OCI-LY1 (cell line): Measurements from ENCODE around the gene NUP98.

ENCODE experiments used
- H2AFZ ChIP-seq: fragments of 200-600 bp; sonication (generic), shearing (Covaris generic); 2 replicates; pipeline ENCODE4 v1.6.0; 2014; ENCODE audit warnings: antibody characterized with exemption, mild to moderate bottlenecking, low read length
- H3F3A ChIP-seq: fragments of 200-600 bp; sonication (generic), shearing (Covaris generic); 2 replicates; pipeline ENCODE4 v1.6.0; 2014; ENCODE audit warnings: mild to moderate bottlenecking, antibody characterized with exemption, low read length, moderate library complexity; ENCODE audit not compliant: insufficient read depth
- H3K27ac ChIP-seq: fragments of 200-600 bp; sonication (generic); 2 replicates; pipeline ENCODE4 v1.5.1; 2014; ENCODE audit warnings: low read length, mixed run types, mild to moderate bottlenecking, low read depth; ENCODE audit not compliant: poor library complexity, severe bottlenecking
- H3K27me3 ChIP-seq: fragments of 200-600 bp; sonication (generic); 2 replicates; pipeline ENCODE4 v1.6.0; 2014; ENCODE audit warnings: antibody characterized with exemption, mild to moderate bottlenecking, low read length, moderate library complexity; ENCODE audit not compliant: insufficient read depth
- H3K36me3 ChIP-seq: fragments of 200-600 bp; sonication (generic); 2 replicates; pipeline ENCODE4 v1.6.1; 2014; ENCODE audit warnings: mild to moderate bottlenecking, antibody characterized with exemption, low read length, moderate library complexity, mixed read lengths; ENCODE audit not compliant: insufficient read depth
- H3K4me1 ChIP-seq: fragments of 200-600 bp; sonication (generic); 2 replicates; pipeline ENCODE4 v1.5.1; 2014; ENCODE audit warnings: mild to moderate bottlenecking, low read length, moderate library complexity; ENCODE audit not compliant: insufficient read depth, severe bottlenecking
- H3K4me2 ChIP-seq: fragments of 200-600 bp; sonication (generic), shearing (Covaris generic); 2 replicates; pipeline ENCODE4 v1.6.1; 2014; ENCODE audit warnings: low read length
- H3K4me3 ChIP-seq: fragments of 200-600 bp; sonication (generic); 2 replicates; pipeline ENCODE4 v1.5.1; 2014; ENCODE audit warnings: low read length, low read depth, mild to moderate bottlenecking, mixed read lengths; ENCODE audit not compliant: poor library complexity, severe bottlenecking
- H3K79me2 ChIP-seq: fragments of 200-600 bp; shearing (Covaris generic); 2 replicates; pipeline ENCODE4 v1.6.1; 2016; ENCODE audit warnings: mixed run types, low read length, mixed read lengths; ENCODE audit not compliant: insufficient read depth
- H3K9ac ChIP-seq: fragments of 200-600 bp; sonication (generic), shearing (Covaris generic); 2 replicates; pipeline ENCODE4 v1.6.1; 2014; ENCODE audit warnings: mild to moderate bottlenecking, low read length, mixed read lengths
- H3K9me2 ChIP-seq: fragments of 200-600 bp; sonication (generic), shearing (Covaris generic); 2 replicates; pipeline ENCODE4 v1.6.1; 2014; ENCODE audit warnings: low read depth, mild to moderate bottlenecking, low read length, mixed read lengths
- H3K9me3 ChIP-seq: fragments of 200-600 bp; shearing (Covaris generic); 2 replicates; pipeline ENCODE4 v1.6.1; 2014; ENCODE audit warnings: low read length, mixed read lengths
- H4K20me1 ChIP-seq: fragments of 200-600 bp; sonication (generic), shearing (Covaris generic); 2 replicates; pipeline ENCODE4 v1.6.0; 2016; ENCODE audit warnings: mild to moderate bottlenecking, low read length; ENCODE audit not compliant: insufficient read depth
- EZH2 ChIP-seq: fragments of 200-600 bp; sonication (generic), shearing (Covaris generic); IDR thresholded peaks from 2 replicates; pipeline ENCODE4 v1.8.0; 2017; ENCODE audit warnings: borderline replicate concordance, mixed run types, mild to moderate bottlenecking, antibody characterized with exemption, low read length, moderate library complexity, mixed read lengths
- TF ChIP-seq, protein P1 (sequence below): fragments of 200-600 bp; sonication (generic), shearing (Covaris generic); IDR thresholded peaks from 2 replicates; pipeline ENCODE4 v1.5.1; 2017; ENCODE audit warnings: mild to moderate bottlenecking, antibody characterized with exemption, low read length, moderate library complexity, mixed read lengths

NUP98 gene

DNA sequence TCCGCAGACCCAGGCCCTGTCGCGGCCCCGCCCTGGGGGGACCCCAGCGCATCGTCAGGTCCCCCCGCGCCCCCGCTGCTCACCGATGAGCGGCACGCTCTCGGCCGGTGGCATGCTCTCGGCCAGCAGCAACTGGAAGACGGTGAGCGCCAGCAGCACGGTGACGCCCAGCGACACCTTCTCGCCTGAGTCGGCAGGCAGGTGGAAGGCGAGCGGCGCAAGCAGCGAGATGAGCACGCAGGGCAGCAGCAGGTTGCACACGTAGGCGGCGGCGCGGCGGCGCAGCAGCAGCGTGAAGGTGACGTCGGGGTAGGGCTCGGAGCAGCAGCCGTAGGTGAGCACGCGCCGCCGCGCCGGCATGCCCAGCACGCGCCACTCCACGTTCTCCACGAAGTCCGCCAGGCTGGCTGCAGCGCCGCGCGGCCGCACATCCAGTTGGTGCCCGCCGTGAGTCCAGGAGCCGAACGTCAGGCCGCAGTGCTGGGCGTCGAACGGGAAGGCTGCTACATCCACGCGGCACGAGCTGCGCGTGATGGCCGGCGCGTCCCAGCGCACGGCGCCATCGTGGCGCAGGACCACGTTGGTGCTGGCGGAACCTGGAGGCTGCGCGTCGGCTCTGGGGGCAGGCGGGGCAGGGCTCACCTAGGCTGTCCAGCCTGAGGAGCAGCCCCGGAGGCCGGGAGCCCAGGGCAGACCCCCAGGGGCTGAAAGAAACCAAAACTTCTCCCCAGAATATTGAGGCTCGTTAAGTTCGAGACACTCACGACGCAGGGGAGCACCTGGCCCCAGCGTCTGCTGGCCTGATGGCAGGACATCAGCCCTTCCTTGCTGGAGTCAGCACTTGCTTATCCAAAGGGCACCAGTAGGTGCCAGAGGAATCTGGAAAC lies 130.0 kb downstream of the NUP98 start:
- peaks cover 48% of the 10 kb centered on the region for H3K36me3 ChIP-seq
- no peak overlapping the region for H3K9ac ChIP-seq
- no peaks in the 10 kb centered on the region for H4K20me1 ChIP-seq
- no peak overlapping the region for H3K27ac ChIP-seq
- no peaks in the 10 kb centered on the region for H3K79me2 ChIP-seq
- no peaks in the 10 kb centered on the region for H3K27me3 ChIP-seq
- H3K4me2 ChIP-seq = no peak overlapping the region
- H3F3A ChIP-seq = no peaks in the 10 kb centered on the region
- TF ChIP-seq, protein P1, sequence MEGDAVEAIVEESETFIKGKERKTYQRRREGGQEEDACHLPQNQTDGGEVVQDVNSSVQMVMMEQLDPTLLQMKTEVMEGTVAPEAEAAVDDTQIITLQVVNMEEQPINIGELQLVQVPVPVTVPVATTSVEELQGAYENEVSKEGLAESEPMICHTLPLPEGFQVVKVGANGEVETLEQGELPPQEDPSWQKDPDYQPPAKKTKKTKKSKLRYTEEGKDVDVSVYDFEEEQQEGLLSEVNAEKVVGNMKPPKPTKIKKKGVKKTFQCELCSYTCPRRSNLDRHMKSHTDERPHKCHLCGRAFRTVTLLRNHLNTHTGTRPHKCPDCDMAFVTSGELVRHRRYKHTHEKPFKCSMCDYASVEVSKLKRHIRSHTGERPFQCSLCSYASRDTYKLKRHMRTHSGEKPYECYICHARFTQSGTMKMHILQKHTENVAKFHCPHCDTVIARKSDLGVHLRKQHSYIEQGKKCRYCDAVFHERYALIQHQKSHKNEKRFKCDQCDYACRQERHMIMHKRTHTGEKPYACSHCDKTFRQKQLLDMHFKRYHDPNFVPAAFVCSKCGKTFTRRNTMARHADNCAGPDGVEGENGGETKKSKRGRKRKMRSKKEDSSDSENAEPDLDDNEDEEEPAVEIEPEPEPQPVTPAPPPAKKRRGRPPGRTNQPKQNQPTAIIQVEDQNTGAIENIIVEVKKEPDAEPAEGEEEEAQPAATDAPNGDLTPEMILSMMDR = no peak
- no peak for TF ChIP-seq EZH2
- no peaks in the 10 kb centered on the region for H3K4me1 ChIP-seq
- no peak overlapping the region for H2AFZ ChIP-seq
- H3K4me3 ChIP-seq = no peak overlapping the region
- H3K9me2 ChIP-seq = no peaks in the 10 kb centered on the region
- no peaks in the 10 kb centered on the region for H3K9me3 ChIP-seq

DNA sequence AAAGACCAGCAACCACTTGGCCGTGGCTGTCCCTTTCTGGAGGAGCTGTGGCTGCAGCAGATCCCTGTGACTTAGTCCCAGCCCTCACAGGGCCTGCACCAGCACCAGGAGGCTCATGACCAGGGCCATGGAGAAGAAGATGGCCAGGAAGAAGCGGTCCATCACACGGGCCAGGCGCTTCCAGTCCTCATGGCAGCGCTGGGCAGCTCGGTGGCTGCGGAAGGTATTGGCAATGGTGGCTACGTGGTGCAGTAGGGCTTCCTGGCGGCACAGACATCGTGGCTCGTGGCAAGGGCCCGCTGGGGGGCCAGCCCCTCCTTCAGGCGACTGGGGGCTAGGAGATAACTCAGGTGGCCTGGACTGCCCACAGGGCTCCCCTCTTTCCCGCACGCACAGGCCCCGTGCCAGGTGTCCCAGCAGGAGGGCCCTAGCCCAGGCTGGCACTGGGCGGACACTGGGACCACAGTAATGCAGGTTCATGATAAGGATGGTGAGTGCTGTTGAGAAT lies 131.3 kb downstream of the NUP98 start:
- no peak overlapping the region for H3K4me3 ChIP-seq
- no peaks in the 10 kb centered on the region for H3K27me3 ChIP-seq
- no peak overlapping the region for H2AFZ ChIP-seq
- H3F3A ChIP-seq = no peaks in the 10 kb centered on the region
- H4K20me1 ChIP-seq = no peaks in the 10 kb centered on the region
- no peak overlapping the region for H3K4me2 ChIP-seq
- no peaks in the 10 kb centered on the region for H3K79me2 ChIP-seq
- no peak overlapping the region for H3K9ac ChIP-seq
- no peaks in the 10 kb centered on the region for H3K4me1 ChIP-seq
- H3K27ac ChIP-seq = no peak overlapping the region
- H3K9me2 ChIP-seq = no peaks in the 10 kb centered on the region
- TF ChIP-seq EZH2 = no peak
- TF ChIP-seq, protein P1 = no peak
- no peaks in the 10 kb centered on the region for H3K9me3 ChIP-seq
- peaks cover 46% of the 10 kb centered on the region for H3K36me3 ChIP-seq

DNA sequence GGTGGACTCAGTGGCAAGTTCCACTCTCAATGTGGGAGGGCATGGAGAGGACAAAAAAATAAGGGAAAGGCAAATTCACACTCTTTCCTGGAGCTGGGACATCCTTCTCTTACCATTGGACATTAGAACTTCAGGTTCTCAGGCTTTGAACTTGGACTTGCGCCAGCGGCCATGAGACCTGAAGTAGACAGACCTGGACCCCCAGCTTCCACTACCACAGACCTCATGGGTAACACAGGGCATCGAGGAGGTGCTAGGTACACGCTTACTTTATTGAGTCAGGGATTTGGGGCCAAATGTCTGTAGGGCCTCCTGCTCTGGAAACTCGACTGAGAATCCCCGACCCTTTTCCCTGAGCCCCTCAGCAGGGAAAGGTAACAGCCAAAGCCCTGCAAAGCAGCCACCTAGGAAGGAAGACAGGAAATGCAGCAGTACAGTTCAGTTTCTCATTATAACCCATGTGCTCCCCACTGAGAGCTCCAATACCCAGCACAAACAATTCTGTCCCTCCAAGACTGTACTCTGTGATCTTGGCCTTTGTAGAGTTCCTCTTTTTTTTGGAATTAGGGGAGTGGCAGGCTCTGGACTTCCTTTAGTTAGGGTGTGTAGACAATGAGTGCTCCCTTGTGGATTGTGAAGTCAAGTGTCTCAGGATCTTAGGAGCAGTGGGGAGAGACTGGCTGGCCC lies 131.9 kb downstream of the NUP98 start:
- H3K9ac ChIP-seq = no peak overlapping the region
- no peaks in the 10 kb centered on the region for H3K27me3 ChIP-seq
- no peaks in the 10 kb centered on the region for H3K9me3 ChIP-seq
- H3F3A ChIP-seq = no peaks in the 10 kb centered on the region
- TF ChIP-seq, protein P1 = no peak
- no peak for TF ChIP-seq EZH2
- H4K20me1 ChIP-seq = no peaks in the 10 kb centered on the region
- H2AFZ ChIP-seq = no peak overlapping the region
- H3K79me2 ChIP-seq = no peaks in the 10 kb centered on the region
- peaks cover 40% of the 10 kb centered on the region for H3K36me3 ChIP-seq
- H3K27ac ChIP-seq = no peak overlapping the region
- H3K4me3 ChIP-seq = no peak overlapping the region
- H3K4me2 ChIP-seq = no peak overlapping the region
- no peaks in the 10 kb centered on the region for H3K4me1 ChIP-seq
- no peaks in the 10 kb centered on the region for H3K9me2 ChIP-seq
